Muscle of leg (tissue), 11 donors: Measurements from ENCODE around the gene TLN1. TPM values are rescaled to one million over a fixed set of nuclear protein-coding genes. Genes with fewer than 3 reads are reported as not detected.

Source experiments
- DNase-seq: peaks from one replicate; pipeline ENCODE4 v3.0.0; 2013
- H3K27ac ChIP-seq: one replicate; pipeline ENCODE4 v1.5.1; 2013; ENCODE audit warnings: mild to moderate bottlenecking, low read length, control low read depth
- H3K27me3 ChIP-seq: one replicate; pipeline ENCODE4 v1.6.1; 2013; ENCODE audit warnings: low read length; ENCODE audit not compliant: control insufficient read depth, insufficient read depth
- H3K36me3 ChIP-seq: one replicate; pipeline ENCODE4 v1.6.1; 2013; ENCODE audit warnings: low read length; ENCODE audit not compliant: control insufficient read depth, insufficient read depth
- H3K4me1 ChIP-seq: one replicate; pipeline ENCODE4 v1.6.1; 2013; ENCODE audit warnings: low read length; ENCODE audit not compliant: control insufficient read depth, insufficient read depth
- H3K4me3 ChIP-seq: one replicate; pipeline ENCODE4 v1.5.1; 2013; ENCODE audit warnings: low read length, control low read depth
- H3K9me3 ChIP-seq: replicated peaks from 2 replicates; pipeline ENCODE4 v1.6.1; 2013; ENCODE audit warnings: low read depth, low read length; ENCODE audit not compliant: control insufficient read depth
- WGBS: methylation state at CpG from one replicate; pipeline ENCODE4 v1.1.5; 2013; ENCODE audit warnings: missing lambda C conversion rate; ENCODE audit not compliant: insufficient coverage; 5-methylcytosine and 5-hydroxymethylcytosine counted together
- polyA plus RNA-seq, 8 donors: library from polyadenylated mRNA; unstranded; fragments of 120-200 nt; gene quantifications; one replicate each; pipeline versions ENCODE4 v1.2.1 to v1.2.3, GENCODE V29; 2013; ENCODE audit warnings: inconsistent platforms in 1 of 8, low replicate concordance in 1 of 8; ENCODE audit not compliant: insufficient read length in 8 of 8, insufficient read depth in 1 of 8
- total RNA-seq: library from RNA; stranded (reverse); fragments of 120-200 nt; gene quantifications from one replicate; pipeline ENCODE4 v1.2.4, GENCODE V29; 2013

The TLN1 gene
- total and polyA plus RNA-seq, 9 donors = 78.0 to 133 (median 115) TPM

DNA sequence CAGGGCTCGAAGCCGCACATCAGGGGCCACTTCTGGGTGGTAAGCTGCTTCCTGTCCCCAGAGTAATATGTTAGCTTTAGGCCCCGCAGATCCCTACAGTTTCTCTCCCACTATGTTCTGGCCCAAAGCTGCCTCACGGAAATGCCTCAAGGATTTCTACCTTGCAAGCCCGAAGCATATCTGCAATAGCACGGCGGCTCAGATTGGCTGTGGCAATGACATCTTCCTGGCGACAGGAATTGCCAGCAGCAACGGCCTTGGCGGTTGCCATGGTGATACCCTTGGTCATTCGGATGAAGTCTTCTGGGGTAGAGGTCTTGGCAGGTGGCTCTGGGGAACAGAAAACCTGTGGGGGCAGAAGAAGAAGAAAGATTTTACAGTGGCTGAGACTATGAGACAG lies 32.0 kb downstream of the TLN1 start:
- Histone ChIP-seq H3K27me3 (no peaks in the 10 kb centered on the region), H3K4me3 (no peak overlapping the region), H3K9me3 (no peaks in the 10 kb centered on the region), H3K4me1 (no peaks in the 10 kb centered on the region), H3K36me3 (peaks cover 92% of the 10 kb centered on the region), H3K27ac (no peak overlapping the region)
- DNase-seq = no peak
- 88% methylated on average over 10 of the region's 11 CpGs for WGBS

DNA sequence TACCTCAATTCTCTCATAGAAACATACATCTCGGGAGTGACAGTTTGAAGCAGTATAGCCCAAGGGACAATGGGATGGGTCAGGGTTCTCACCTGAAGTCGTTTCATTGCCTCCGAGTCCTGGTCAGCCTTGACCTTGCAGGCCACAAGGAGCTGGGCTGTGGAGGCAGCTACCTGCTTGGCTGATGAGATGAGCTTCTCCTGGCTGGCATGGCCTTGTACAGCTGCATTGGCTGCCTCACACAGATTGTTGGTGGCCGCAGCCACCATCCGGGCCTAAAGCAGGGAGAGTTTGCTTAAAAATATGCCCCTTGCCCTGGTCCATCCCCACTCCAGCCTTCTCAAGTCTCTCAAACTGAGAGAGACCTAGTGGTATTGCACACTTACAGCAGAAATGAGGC lies 33.8 kb downstream of the TLN1 start:
- H3K27ac ChIP-seq = no peak overlapping the region
- peaks cover 74% of the 10 kb centered on the region for H3K36me3 ChIP-seq
- WGBS = 95% methylated on average over 2 of the region's 5 CpGs
- H3K4me1 ChIP-seq = no peaks in the 10 kb centered on the region
- no peaks in the 10 kb centered on the region for H3K9me3 ChIP-seq
- no peaks in the 10 kb centered on the region for H3K27me3 ChIP-seq
- no peak for DNase-seq
- H3K4me3 ChIP-seq = no peak overlapping the region

DNA sequence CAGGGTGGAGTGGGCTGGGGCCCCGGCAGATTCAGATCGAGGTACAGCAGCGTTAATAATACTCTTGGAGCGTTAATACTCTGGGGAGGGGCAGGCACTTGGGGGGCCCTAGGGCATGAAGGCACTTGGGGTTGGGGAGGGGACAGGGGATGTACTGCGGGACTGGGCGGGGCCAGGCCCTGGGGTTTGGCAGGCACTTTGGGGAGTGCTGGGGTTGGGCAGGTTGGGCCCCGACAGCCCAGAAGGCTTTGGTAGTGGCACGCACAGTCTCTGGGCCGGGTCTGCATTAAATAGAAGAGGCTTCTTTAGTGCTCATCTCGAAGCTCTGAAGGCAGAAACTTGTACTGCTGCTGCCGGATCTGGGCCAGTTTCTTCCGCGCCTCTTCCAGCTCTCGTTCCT lies 34.5 kb downstream of the TLN1 start:
- H3K4me1 ChIP-seq = no peaks in the 10 kb centered on the region
- no peak overlapping the region for H3K4me3 ChIP-seq
- H3K27ac ChIP-seq = no peak overlapping the region
- H3K9me3 ChIP-seq = no peaks in the 10 kb centered on the region
- no peaks in the 10 kb centered on the region for H3K27me3 ChIP-seq
- 72% methylated on average over 14 of the region's 14 CpGs for WGBS
- DNase-seq = no peak
- peaks cover 67% of the 10 kb centered on the region for H3K36me3 ChIP-seq

DNA sequence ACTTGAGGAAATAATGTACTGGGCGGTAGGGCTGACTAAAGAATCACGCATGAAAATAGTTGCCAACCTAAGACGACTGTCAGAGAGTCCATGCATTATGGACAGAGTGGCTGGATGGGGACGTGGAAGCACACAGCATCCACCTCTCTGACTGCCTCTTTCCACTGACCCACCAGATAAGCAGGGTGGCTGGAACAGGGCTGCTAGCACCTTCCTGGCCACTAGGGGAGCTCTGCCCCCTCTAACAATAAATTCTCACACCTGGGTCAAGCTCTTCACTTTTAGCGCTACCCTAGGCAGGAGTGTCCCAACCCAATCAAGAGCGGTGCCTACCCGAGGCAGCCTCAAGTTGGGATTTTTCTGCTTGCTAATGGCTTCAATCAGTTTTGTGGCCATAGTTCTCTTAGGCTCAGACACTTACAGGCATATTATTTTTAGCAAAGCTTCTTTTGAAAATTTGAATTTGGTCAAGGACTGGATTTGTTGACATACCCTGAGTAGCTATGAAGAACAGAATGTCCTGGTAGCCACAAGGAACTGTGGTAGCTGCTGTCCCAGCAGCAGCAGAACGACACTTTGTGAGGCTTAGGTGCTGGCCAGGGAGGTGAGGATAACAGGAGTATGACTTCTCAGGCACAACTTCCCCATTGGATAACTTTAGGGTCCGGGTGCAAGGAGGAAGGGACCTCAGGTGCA lies 35.3 kb downstream of the TLN1 start:
- Histone ChIP-seq H3K27ac (no peak overlapping the region), H3K36me3 (peaks cover 58% of the 10 kb centered on the region)
- DNase-seq = peak; percentile 49

DNA sequence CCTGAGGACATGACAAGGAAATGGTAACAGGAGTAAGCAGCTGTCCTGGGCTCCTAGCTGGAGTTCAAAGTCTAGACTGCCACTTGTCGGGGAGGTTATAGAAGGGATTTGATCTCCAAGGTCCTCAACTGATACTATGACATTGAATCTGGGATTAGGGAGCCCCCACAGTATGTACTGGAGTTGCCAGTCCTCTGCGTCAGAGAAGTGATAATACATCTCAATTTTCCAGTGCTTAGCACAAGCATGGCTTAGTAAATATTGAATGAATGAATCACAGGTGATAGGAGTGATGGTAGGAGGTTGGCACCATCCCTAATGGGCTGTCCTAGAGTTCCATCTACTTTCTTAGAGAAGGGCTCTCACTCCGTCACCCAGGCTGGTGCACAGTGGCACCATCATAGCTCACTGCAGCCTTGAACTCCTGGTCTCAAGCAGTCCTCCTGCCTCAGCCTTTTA lies 36.0 kb downstream of the TLN1 start:
- 100% methylated on average over 3 of the region's 3 CpGs for WGBS
- no peak for DNase-seq
- H3K9me3 ChIP-seq = no peaks in the 10 kb centered on the region
- H3K27ac ChIP-seq = no peak overlapping the region
- H3K36me3 ChIP-seq = peaks cover 51% of the 10 kb centered on the region
- no peak overlapping the region for H3K4me3 ChIP-seq
- H3K27me3 ChIP-seq = no peaks in the 10 kb centered on the region
- peaks cover 9% of the 10 kb centered on the region for H3K4me1 ChIP-seq

More for the DNA sequence above, 35.3 kb downstream of the TLN1 start:
- Histone ChIP-seq H3K27me3 (no peaks in the 10 kb centered on the region), H3K4me1 (peaks cover 4% of the 10 kb centered on the region), H3K9me3 (no peaks in the 10 kb centered on the region), H3K4me3 (no peak overlapping the region)
- WGBS = 42% methylated on average over 7 of the region's 9 CpGs

DNA sequence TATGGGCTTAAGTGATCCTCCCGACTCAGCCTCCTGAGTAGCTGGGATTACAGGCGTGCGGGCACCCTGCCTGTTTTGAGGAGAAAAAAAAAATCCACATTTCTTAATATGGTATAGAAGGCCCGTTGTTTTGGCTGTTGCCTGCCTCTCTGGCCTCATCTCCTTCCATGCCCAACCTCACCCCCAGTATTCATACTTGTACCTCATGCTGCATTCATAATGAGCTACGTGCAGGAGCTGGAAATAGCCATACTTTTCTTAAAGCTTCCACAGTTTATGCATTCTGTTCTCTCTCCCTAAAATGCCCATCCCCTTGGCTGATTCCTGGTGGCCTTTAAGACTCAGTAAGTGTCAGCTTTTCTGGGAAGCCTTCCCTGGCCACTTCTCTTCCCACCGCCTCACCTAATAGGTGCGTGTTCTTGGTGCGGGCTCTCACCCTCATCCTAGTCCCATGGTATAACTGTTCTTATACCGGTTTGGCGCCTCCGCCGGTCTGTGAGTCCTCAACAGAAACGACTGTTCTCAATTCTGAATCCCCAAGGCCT lies 40.2 kb downstream of the TLN1 start:
- WGBS = 51% methylated on average over 9 of the region's 13 CpGs
- no peaks in the 10 kb centered on the region for H3K9me3 ChIP-seq
- peaks cover 33% of the 10 kb centered on the region for H3K36me3 ChIP-seq
- H3K4me3 ChIP-seq = no peak overlapping the region
- H3K4me1 ChIP-seq = peaks cover 29% of the 10 kb centered on the region
- DNase-seq = no peak
- H3K27me3 ChIP-seq = no peaks in the 10 kb centered on the region
- H3K27ac ChIP-seq = peak overlapping the region; percentile 97

DNA sequence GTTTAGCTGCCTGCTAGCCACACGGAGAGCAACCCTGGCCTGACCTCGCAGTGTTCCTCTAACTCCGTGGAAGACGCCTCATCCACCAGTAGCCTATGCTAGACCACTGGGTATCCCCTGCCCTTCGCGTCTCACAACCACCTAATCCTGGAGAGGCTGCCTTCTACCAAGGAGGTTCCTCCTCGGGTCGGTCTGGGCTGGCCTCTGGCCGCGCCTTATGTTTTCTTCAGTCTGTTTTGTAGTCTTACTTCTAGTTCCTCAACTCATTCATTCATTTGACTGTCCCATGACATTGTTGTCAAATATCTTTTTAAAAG lies 40.7 kb downstream of the TLN1 start:
- peaks cover 34% of the 10 kb centered on the region for H3K36me3 ChIP-seq
- no peaks in the 10 kb centered on the region for H3K27me3 ChIP-seq
- no peaks in the 10 kb centered on the region for H3K9me3 ChIP-seq
- DNase-seq = no peak
- WGBS = 3% methylated on average over 6 of the region's 10 CpGs
- H3K4me1 ChIP-seq = peaks cover 35% of the 10 kb centered on the region
- peak overlapping the region; percentile 97 for H3K27ac ChIP-seq
- peak overlapping the region; percentile 80 for H3K4me3 ChIP-seq

DNA sequence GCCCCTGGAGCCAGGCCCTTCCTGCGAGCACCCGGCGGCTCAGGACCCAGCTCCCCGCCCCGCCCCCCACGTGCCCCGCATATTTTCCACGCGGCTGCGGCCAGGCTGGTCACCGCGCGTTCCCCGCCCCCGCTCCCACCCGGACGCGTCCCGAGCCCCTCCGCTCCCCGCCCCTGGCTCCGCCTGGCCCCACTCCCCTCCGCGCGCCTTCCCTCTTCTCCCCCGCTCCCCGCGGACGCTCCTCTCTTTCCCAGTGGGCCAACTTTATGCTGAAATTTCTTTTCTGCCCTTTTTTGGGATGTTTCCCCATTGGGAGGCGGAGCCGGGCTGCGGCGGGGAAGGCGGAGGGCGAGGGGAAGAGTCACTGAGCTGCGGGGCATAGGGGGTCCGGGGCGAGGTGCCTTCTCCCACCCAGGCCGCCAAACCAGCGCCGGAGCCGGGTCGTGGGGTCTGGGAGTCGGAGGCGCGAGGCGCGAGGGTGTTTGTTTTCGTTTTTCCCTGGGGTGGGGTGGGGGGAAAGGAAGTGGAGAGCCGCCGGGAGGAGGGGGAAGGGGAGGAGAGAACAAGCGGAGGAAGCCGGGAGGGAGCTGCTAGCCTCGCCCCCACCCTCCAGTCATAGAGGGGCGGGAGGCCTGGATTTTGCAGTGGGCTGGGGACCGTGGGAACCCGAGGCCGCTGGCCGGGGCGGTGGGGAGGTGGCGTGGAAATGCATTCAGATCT lies 41.2 kb downstream of the TLN1 start:
- no peaks in the 10 kb centered on the region for H3K9me3 ChIP-seq
- peaks cover 33% of the 10 kb centered on the region for H3K36me3 ChIP-seq
- H3K27ac ChIP-seq = peak overlapping the region; percentile 97
- H3K27me3 ChIP-seq = no peaks in the 10 kb centered on the region
- WGBS = under 1% methylated on average over 43 of the region's 61 CpGs
- DNase-seq = peak; percentile 91
- H3K4me3 ChIP-seq = peak overlapping the region; percentile 80
- H3K4me1 ChIP-seq = peaks cover 37% of the 10 kb centered on the region

DNA sequence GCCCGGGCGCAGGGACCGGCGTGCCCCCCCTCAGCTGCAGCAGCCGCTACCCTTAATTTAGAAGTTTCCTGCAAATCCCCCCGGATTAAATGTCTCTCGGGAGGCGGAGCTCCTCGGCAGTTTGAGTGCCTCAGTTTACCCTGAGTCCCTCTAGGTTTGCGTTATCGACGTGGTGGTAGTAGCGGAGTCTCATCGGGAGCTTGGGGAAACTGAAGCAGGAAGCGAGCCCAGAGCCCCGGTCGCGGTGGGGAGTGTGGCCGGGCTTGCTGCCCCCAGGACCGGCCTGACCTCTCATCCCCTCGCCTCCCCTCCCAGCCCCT lies 41.7 kb downstream of the TLN1 start:
- Histone ChIP-seq H3K27me3 (no peaks in the 10 kb centered on the region), H3K36me3 (peaks cover 37% of the 10 kb centered on the region), H3K27ac (peak overlapping the region; percentile 97), H3K4me1 (peaks cover 40% of the 10 kb centered on the region), H3K9me3 (no peaks in the 10 kb centered on the region), H3K4me3 (peak overlapping the region; percentile 80)
- 0% methylated on average over 17 of the region's 21 CpGs for WGBS
- no peak for DNase-seq

DNA sequence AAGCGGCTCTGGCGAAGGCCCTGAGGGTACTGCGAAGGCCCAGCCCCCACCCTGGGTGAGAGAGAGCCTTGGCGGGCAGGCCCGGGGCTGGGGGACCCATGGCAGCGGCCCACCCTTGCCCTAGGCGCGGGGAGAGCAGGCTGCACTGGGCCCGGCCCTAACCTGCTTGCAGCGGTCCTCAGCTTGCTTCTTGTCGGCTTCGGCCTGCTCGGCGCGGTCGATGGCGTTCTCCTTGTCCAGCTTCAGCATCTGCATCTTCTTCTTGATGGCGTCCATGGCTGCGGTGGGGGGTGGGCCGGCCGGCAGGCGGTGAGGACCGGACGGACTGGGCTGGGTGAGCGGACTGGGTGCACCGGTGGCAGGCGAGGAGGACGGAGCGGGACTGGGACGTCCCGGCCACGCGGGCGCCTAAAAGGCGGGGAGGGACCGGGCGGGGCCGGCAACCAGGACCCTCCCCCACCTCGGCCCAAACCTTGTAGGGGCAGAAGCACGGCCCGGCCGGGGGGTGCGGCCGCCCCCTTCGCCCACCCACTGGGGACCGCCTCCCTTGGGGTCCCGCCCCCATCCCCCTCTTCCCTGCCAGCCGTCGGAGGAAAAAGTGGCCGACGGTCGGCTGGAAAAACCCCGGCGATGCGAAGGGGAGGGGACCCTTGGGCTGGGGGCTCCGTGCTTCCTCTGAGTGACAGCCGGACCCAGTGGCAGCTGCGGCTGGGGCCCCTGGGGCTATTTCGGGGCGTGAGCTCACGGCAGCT lies 42.3 kb downstream of the TLN1 start, which contains the start of gene TPM2:
TSS of gene TPM2 (minus strand) at position 384 of the 752 bp plus-strand sequence. CDS start at position 276, 108 bp downstream.
- DNase-seq = peak; percentile 92
- Histone ChIP-seq H3K9me3 (no peaks in the 10 kb centered on the region), H3K36me3 (peaks cover 42% of the 10 kb centered on the region), H3K27ac (peak within 1 kb of the TSS; percentile 97), H3K4me3 (peak within 1 kb of the TSS; percentile 80), H3K4me1 (peaks cover 46% of the 10 kb centered on the region), H3K27me3 (no peaks in the 10 kb centered on the region)
- 2% methylated on average over 50 of the region's 61 CpGs for WGBS
